Measurements from ENCODE around the gene GALNT10.

GALNT10 gene

DNA sequence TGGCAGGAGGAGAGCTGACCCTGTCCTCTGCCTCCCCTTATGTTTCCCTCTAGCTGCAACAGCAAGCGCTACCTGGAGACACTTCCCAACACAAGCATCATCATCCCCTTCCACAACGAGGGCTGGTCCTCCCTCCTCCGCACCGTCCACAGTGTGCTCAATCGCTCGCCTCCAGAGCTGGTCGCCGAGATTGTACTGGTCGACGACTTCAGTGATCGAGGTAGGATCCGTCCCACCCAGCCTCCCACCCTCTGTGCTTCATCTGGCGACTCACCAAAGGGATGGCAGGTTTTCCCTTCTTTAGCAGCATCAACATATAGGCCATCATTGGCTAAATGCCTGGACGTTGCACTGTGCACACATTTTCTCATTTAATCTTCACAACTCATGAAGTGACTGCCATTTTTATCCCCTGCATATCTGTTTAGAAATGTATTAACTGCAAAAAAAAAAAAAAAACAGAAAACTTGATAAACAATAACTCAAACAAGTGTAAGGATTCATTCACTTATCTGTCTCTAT is 139.0 kb downstream of the GALNT10 start:
- DNase-seq, result no peak

DNA sequence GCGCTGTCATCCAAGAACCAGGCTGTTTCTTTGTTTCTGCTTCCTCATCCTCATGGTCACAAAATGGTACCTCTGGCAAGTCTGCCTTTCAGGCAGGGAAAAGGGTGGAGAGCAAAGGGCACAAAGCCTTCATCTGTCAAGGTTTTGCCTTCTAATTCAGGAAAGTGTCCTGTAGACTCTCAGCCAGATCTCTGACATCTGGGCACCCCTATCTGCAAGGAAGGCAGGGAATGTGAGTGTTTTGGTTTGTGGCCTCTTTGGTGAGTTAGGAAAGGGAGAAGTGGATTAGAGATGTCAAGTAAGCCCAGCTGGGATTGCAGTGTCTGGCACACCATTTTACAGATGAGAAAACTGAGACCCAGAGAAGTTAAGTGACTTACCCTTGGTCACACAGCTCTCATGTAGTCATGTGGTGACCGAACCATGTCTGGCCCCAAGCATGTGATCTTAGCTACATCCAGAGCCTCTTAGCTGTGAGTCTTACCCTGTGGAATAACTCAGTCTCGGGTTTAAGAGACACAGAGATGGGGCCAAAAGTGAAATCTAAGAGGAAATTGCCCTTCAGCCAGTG is 139.6 kb downstream of the GALNT10 start:
- DNase-seq, result no peak

DNA sequence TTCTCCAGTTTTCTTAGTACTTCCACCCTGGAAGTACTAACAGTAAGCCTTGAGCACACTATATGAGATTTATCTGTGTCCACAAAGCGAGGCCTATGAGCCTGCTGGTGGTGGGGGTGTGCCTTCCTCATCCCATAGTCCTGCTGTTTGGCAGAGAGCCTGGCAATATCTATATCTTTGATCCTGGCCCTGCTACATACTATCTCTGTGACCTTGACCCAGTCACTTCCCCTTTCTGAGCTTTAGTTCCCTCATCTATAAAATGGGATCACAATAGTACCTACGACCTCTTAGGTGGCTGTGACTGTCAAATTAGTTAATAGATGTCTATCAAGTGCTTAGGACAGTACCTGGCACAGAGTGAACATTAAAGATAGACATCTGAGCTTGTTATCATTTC is 140.7 kb downstream of the GALNT10 start:
- DNase-seq, result no peak

DNA sequence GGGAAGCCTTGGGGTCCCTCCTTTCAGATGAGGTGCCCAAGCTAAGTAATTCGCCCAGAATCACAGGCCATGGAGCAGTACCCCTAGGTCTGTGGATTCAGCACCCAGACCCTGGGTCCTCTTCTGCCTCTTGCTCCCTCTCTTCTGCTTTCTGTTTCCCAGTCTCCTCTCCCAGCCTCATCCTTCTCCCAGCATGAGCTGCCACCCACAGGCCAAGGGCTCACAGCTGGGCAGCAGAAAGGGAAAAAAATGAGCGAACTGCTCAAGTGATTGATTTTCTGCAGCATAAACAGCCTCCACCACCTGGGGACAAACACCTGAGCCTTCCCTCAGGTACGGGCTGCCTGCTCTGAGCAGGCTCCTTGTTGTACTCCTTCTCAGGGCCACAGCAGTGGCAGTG is 141.4 kb downstream of the GALNT10 start:
- no peak for DNase-seq

DNA sequence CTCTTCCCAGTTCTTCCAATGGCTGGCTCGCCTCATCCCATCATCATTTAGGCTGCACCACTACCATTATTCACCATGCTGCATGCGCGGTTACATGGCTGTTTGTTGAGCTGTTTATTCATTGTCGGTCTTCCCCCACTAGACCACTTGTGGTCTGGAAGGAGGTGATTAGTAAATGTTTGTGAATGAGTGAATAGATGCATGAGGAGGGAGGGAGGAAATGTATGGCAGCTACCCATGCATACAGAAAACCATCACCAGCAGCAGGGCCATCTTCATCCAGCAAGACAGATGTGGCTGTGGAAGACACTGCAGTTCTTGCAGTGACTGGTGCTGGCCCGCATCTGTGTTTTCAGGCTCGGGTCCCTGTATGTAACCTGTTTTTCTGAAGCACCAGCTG is 141.9 kb downstream of the GALNT10 start:
- DNase-seq, result no peak

DNA sequence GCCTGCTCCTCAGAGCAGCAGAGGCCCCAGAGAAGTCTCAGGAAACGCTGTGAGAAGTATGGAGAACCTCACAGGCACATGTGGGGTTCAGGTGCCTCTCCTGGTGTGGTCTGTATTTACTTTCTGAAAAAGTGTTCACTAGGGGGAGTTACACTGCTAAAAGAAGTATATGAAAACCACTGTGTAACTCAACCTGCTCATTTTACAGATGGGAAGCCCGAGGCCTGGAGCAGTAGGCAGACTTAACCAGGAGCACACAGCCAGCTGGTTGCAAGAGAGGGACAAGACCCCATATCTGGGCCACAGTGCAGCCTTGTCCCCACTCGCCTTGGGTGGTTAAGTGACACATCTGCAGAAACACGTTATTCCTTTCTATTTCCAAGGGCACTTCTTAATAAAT is 142.5 kb downstream of the GALNT10 start:
- no peak for DNase-seq

DNA sequence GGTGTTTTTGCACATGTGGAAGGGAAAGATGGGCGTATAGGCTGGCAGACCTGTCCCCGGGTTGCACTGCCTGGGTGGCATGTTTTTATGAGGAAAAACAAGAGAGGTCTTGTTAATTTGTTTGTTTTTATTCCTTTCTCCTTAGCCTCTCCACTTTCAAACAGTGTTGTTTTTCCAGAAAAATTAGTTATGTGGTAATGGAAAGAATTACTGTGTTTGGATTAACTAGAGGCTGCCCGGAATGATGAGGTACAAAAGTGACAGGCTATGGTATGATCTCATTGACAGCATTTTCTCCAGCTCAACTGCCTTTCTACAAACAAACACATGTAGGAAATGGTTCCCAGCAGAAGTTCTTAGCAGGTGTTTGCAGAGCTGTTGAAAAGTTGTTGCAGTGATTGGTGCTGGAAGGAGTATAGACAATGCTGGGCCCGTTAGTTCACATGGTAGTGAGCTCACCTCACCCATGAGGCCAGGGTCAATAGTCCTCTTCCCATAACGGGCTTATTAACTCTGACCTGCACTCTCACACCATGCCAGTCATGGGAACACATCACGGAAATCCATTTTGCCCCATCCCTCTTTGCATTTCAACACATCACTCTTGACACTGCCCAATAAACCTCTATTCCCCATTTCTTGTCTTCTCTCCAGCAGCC is 144.0 kb downstream of the GALNT10 start:
- DNase-seq, result no peak

DNA sequence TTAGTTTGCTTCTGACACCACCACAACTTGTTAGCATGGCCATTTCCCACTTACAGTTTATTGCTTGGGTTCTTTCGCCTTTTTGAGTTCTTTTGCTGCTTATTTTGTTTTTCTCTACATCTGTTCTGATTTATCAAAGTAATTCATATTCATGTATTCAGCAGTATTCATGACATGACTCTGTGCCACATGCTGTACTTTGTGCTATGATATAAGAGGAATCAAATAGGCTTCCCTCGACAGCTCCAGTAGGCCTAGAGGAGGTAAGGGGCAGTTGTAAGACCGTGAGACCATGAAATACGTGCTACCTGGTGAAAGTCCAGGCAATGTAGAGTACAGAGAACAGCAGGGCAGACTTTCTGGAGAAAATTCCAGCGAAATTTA is 144.5 kb downstream of the GALNT10 start:
- no peak for DNase-seq

DNA sequence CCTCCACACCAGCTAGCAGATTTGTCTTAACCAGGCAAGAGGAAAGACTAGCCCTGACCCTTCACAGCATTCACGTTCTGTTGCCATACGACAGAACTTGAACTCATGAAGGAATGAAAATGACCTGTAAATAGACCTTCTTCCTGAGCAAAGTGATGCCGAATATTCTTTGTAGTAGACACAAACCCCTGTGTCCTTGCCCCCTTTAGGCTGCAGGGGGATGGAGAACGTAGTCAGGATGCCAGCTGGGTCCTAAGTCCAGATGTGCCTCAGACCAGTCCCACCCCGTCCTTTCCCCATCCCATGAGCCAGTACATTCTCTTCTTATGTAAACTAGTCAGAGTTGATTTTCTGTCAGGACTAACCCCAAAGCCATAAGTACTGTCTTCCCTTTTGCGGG is 151.1 kb downstream of the GALNT10 start:
- no peak for DNase-seq

DNA sequence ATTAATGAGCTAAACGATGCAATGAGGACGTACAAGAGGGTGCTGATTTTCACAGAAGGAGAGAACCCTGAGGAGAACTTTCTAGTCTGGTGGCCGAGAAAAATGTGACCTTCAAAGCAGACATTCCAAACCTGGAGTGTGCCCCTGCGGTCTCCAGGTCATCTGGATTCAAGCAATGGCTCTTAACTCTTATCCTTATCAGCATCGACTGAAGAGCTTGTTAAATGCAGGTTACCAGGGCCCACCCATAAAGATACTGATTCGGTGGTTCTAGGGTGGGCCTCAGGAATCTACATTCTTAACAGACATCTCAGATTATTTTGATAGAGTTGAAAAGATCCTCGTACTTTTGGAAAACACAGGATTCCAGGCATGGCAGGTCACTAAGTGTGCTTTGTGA is 151.7 kb downstream of the GALNT10 start:
- no peak for DNase-seq

DNA sequence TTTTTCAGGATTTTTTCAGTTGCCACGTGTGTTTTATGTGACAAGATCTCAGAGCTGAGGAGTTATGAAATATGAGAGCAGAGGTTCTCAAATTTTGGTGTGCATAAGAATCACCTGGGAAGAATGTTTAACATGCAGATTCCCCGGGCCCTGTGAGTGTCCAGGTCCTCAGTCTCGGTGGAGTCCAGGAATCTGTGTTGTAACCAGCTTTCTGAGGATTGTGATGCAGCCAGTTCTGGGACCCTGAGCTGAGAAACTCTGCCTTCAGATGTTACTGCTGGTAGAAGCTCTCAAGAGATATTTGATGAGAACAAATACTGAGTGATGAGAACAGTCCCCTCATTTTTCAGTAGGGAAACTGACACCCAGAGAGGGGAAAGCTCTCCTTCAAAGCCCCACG is 152.4 kb downstream of the GALNT10 start:
- DNase-seq, result no peak

DNA sequence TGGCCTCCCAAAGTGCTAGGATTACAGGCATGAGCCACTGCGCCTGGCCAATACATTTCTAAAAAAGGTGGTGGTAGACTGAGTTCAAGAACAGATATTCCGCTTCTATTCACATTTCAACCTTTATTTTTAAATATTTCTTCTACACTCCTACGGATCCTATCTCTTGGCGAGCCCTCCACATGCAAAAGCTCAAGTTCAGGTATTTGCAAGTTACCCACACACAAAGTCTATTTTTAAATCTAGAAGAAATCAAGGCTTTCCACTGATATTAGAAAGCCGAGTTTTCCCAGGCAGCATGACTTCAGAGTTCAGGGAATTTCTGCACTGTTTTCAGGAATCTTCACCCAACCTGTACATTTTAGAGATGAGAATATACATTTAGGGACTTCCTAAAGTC is 153.9 kb downstream of the GALNT10 start:
- DNase-seq, result no peak

DNA sequence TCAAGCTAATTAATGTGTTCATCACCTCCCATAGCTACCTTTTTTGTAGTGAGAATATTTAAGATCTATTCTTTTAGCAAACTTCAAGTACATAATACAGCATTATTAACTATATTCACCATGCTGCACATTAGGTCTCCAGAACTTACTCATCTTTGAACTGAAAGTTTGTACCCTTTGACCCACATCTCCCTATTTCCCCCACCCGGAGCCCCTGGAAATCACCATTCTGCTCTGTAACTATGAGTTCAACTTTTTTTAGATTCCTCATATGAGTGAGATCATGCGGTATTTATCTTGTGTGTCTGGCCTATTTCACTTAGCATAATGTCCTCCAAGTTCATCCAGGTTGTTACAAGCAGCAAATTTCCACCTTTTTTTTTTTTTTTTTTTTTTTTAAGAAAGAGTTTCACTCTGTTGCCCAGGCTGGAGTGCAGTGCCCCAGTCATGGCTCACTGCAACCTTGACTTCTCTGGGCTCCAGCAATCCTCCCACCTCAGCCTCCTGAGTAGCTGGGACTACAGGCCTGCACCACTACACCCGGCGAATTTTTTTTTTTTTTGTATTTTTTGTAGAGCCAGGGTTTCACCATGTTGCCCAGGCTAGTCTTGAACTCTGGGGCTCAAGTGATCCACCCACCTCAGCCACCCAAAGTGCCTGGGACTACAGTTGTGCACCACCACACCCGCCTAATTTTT is 154.9 kb downstream of the GALNT10 start:
- no peak for DNase-seq

DNA sequence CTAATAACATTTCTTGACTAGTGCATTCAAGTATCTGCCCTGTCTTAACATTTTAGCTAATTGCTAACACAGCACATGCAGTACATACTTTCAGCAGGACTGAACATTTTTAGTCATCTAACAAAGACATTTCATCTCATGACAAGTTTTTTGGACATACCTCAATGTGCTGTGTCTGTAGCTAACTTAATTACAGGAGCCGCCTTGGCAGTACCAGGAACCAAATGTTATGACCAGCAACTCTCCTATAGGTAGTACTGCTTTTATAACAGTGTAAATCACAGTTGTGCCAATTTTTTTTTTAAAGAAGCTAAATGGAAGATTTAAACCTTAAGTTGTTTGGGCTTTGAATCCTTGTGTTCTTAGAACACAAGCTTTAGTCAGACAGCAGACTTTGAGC is 155.9 kb downstream of the GALNT10 start:
- no peak for DNase-seq

DNA sequence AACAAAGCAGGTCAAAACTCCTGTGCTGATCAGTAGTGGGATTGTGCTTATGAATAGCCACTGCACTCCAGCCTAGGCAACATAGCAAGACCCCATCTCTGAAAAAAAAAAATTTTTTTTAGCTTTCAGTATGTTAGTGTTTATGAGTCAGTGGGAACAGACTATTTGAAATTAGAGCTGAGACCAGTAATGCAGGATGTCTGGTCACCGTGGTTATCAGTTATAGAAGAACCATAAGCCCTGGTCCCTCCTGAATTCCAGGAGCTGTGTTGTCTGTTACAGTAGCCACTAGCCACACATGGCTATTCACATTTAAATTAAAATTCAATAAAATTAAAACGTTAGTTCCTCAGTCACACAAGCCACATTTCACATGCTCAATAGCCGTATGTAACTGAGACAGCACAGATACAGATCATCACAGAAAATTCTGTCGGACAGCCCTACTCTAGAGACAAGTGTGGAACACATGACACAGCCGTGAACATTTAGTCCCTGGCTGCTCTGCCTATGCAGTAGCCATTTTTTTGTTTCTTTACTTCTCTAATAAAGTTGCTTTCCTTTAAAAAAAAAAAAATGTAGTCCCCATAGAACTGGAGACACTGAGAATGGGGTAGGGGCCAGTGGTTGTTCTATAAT is 159.2 kb downstream of the GALNT10 start:
- DNase-seq, result no peak

DNA sequence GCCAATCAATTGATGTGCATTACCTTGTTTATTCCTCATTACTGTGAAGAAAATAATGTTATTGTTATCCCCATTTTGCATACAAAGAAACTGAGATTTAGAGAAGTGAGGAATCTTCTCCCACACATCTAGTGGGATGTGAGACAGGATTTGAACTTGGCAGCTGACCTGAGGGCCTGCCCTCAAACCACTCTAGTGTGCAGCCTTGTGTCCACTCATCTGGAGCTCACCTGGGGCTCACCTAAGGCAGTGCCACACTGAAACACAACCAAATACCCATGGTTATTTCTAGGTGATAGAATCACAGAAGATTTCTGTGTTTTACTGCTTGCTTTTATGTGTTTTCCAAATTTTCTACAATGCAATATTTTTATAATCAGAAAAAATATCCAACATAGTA is 160.6 kb downstream of the GALNT10 start:
- DNase-seq, result no peak

DNA sequence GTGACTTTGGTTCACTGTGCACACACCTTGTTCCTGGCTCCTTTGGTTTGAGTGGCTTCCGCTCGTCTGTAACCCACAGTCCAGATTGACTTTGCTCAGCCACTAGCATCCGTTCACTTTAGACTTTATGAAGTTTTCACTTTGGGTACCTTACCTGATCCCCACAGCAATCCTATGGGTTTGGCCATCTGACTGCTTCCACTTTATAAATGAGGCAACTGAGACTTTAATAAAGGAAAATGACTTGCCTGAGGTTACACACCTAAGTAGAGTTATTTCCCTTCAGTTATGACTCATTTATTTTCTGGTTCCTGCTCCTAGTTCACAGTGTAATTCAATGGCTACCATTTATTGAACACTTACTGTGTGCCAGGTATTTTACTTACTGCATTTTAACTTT is 161.0 kb downstream of the GALNT10 start:
- no peak for DNase-seq

DNA sequence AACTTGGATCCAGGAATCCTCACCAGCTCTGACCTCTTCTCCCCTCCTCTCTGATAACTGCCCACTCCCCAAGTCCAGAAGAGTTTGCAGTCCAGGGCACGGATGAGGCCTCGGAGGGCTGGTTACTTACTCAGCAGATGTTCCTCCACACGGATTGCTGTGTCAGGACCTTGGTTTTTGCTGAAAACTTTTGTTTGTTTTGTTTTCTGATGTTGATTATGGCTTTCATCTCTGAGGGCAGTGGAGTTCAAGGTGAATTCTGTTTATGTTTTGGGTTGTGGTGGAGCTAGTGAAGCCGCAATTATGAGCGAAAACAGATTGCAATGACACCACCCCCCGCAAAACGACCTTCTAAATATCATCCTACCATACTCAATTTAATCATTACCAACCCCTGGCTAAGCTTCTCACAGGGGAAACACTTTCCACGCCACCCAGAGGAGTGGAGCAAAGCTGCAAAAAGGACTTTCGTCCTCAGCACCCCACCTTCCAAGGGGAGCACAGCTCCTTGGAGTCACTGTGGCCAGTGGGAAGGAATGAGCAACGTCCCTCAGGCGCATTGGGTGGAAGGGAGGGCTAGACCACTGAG is 162.5 kb downstream of the GALNT10 start:
- no peak for DNase-seq

DNA sequence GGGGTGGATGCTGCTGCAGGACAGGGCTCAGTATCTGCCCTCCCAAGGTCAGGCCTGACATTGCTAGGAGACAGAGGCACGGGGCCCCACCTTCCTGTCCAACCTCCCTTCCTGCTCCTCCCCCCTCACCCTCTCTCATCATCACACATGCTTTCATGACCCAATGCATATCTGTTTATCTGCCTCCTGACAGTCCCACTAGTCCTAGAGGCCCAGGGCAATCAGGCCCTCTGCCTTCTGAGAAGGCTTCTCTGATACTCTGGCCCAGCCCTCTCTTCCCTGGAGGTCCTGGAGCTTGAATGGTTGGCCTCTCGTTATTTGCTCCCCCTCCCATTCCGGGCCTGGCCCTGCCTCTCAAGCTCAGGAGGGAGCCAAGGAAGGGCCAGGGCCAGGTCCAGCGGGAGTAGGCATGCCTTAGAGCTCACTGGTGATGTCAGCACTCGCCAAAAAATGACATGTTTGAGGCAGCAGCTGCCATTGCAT is 164.6 kb downstream of the GALNT10 start:
- DNase-seq, result no peak

DNA sequence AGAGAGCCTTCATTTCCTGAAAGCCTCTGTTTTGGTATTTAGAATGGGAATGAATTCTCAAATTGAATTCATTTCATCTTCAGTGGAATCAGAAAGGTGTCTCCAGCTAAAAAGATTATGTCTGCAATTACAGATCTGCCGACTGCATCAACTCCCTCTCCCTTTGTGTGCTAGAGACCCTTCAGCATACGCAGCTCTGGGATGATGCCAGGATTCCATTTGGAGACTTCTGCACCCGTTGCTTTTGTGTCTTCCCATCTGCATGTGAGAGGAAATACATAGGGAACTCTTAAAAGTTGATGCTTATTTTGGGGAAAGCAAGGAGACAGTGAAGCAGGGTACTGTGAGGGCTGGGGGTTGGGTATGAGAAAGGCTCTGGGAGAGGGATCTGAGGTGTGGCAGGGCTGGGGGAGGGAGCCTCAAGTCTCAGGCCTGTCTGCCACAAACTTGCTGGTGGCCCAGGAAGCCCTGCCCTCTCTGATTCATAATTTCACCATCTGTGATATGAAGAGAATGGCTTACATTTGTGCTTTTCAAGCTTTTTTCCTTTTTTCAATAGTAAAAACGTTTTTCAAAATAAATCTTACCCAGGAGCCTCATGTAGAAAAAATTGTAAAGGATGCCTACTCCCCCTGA is 165.6 kb downstream of the GALNT10 start:
- no peak for DNase-seq

DNA sequence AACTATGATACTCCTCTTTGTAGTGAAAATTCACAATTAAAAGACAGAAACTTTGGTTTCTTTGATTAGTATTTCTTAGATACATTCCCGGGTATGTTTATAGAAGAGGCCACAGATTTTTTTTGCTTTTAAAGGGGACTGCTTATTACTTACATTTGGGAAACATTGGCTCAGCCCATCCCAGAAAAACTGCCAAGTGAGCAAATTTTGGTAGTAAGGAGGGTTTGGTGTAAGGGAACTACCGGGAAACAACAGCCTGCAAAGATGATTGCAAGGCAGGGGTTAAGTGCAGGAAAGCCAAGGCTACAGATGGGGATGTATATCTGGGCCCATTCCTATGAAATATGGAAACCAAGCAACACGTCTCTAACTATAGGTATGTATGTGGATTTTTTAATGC is 166.4 kb downstream of the GALNT10 start:
- DNase-seq, result no peak

DNA sequence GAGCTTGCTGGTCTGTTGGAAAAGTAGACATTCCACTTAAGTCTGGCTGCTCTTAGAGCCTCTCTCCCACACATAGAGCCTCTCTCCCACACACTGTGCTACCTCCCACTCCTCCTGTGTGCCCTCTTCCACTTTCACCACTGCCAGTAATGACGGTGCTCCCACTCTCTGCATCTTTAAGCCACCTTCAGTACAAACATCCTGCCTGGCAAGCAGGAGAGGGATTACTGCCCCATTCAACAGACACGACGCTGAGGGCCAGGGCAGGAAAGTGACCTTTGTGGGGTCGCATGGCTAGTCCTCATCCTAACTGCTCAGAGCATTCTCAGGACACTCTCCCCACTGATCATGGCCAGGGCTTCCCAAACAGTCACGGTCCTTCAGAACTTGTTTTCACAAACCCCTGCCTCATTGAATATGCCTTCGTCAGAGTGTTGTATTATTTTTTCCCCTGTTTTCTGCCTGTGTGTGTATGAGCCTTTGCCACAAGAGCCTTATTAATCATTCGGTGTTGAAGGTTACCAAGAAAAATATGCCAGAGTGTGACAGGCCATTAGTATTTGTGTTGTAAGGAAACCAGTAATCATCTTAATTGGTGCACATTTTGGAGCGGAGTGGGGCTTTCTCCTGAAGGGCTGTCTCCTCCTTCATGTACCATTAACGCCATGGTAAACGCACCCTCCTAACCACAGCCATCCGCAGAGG is 168.1 kb downstream of the GALNT10 start:
- no peak for DNase-seq

Data from activated gamma-delta T cell treated with Interleukin-2 at 50 U/mL for 16 hours (primary cell).